NCI-H2029 (cell line): ENCODE data around the gene CKAP5.

Experiments used
- DNase-seq: peaks from one replicate; lab custom pipeline; 2025; lab: John Stamatoyannopoulos, UW

CKAP5 gene

GRCh38 chr11:46766656-46767055 is 79.4 kb downstream of the CKAP5 start:
- no peak for DNase-seq

- DNase-seq: no peak
These were observed 83.8 kb downstream of the CKAP5 start for GRCh38 chr11:46762248-46762647.

- no peak for DNase-seq
These were observed 84.3 kb downstream of the CKAP5 start for GRCh38 chr11:46761807-46762206.

- no peak for DNase-seq
These were observed 85.5 kb downstream of the CKAP5 start for GRCh38 chr11:46760429-46761128.

- no peak for DNase-seq
These were observed 86.9 kb downstream of the CKAP5 start for GRCh38 chr11:46759196-46759595.

- no peak for DNase-seq
These were observed 90.1 kb downstream of the CKAP5 start for GRCh38 chr11:46755962-46756361.

GRCh38 chr11:46747150-46747549 is 98.9 kb downstream of the CKAP5 start:
- DNase-seq: no peak

GRCh38 chr11:46745995-46746394 is 100.1 kb downstream of the CKAP5 start:
- DNase-seq: no peak

GRCh38 chr11:46745328-46745727 is 100.8 kb downstream of the CKAP5 start:
- DNase-seq: no peak

GRCh38 chr11:46743693-46744339 is 102.3 kb downstream of the CKAP5 start:
- DNase-seq: no peak

GRCh38 chr11:46743043-46743442 is 103.0 kb downstream of the CKAP5 start:
- no peak for DNase-seq

- DNase-seq: no peak
These were observed 104.2 kb downstream of the CKAP5 start for GRCh38 chr11:46741600-46742484.

- DNase-seq: no peak
These were observed 107.2 kb downstream of the CKAP5 start for GRCh38 chr11:46738887-46739286.

GRCh38 chr11:46737699-46738098 is 108.4 kb downstream of the CKAP5 start:
- no peak for DNase-seq

GRCh38 chr11:46736615-46737014 is 109.5 kb downstream of the CKAP5 start:
- DNase-seq: no peak

- DNase-seq: no peak
These were observed 109.9 kb downstream of the CKAP5 start for GRCh38 chr11:46736146-46736545.

GRCh38 chr11:46733234-46733633 is 112.8 kb downstream of the CKAP5 start:
- no peak for DNase-seq

GRCh38 chr11:46731545-46731944 is 114.5 kb downstream of the CKAP5 start:
- no peak for DNase-seq

- no peak for DNase-seq
These were observed 116.7 kb downstream of the CKAP5 start for GRCh38 chr11:46729110-46730027.

- DNase-seq: no peak
These were observed 117.4 kb downstream of the CKAP5 start for GRCh38 chr11:46728659-46729040.

- DNase-seq: no peak
These were observed 118.0 kb downstream of the CKAP5 start for GRCh38 chr11:46727952-46728658.
